GM23338 (cell line): ENCODE data around the gene DPH7. TPM values are rescaled to one million over a fixed set of nuclear protein-coding genes. Genes with fewer than 3 reads are reported as not detected.
"Not testable (repeated sequence)": the region's sequence is repeated elsewhere in the genome, so short reads cannot be mapped to it uniquely, and the experiment has no call there.

Experiments
- ATAC-seq: fragments of 200-7000 bp; cut with Tn5 transposase; 3 replicates; pipeline ENCODE4 v1.9.1; 2020
- DNase-seq: peaks from one replicate; pipeline ENCODE4 v3.0.0-alpha.2; 2015; ENCODE audit warnings: low spot score
- H2AFZ ChIP-seq: fragments of 200-600 bp; sonication (generic); 2 replicates; pipeline ENCODE4 v1.8.0; 2016; ENCODE audit warnings: antibody characterized with exemption, mild to moderate bottlenecking, moderate library complexity
- H3F3A ChIP-seq: fragments of 200-600 bp; sonication (generic); replicated peaks from 2 replicates; pipeline ENCODE4 v1.8.0; 2017; ENCODE audit warnings: antibody characterized with exemption, mixed run types, low read depth
- H3K27ac ChIP-seq: fragments of 200-600 bp; sonication (generic); 2 replicates; pipeline ENCODE4 v1.6.1; 2016; ENCODE audit warnings: low read depth
- H3K27me3 ChIP-seq: fragments of 200-600 bp; sonication (generic); 2 replicates; pipeline ENCODE4 v1.8.0; 2016; ENCODE audit warnings: mild to moderate bottlenecking, mixed run types, moderate library complexity; ENCODE audit not compliant: insufficient read depth
- H3K36me3 ChIP-seq: fragments of 200-600 bp; sonication (generic); 2 replicates; pipeline ENCODE4 v1.8.0; 2016; ENCODE audit warnings: mild to moderate bottlenecking; ENCODE audit not compliant: insufficient read depth
- H3K4me1 ChIP-seq: fragments of 200-600 bp; sonication (generic); 2 replicates; pipeline ENCODE4 v1.8.0; 2016; ENCODE audit warnings: mild to moderate bottlenecking, moderate library complexity; ENCODE audit not compliant: insufficient read depth
- H3K4me2 ChIP-seq: fragments of 200-600 bp; sonication (generic); 2 replicates; pipeline ENCODE4 v1.7.1; 2017; ENCODE audit warnings: mixed run types
- H3K4me3 ChIP-seq: fragments of 200-600 bp; sonication (generic); 2 replicates; pipeline ENCODE4 v1.6.1; 2016; ENCODE audit warnings: mixed run types
- H3K79me2 ChIP-seq: fragments of 200-600 bp; sonication (generic); replicated peaks from 2 replicates; pipeline ENCODE4 v1.8.0; 2017; ENCODE audit warnings: mild to moderate bottlenecking; ENCODE audit not compliant: insufficient read depth
- H3K9me2 ChIP-seq: fragments of 200-600 bp; sonication (generic); 2 replicates; pipeline ENCODE4 v1.8.0; 2017; ENCODE audit not compliant: insufficient read depth
- H4K20me1 ChIP-seq: fragments of 200-600 bp; sonication (generic); replicated peaks from 2 replicates; pipeline ENCODE4 v1.8.0; 2017; ENCODE audit warnings: mild to moderate bottlenecking; ENCODE audit not compliant: insufficient read depth
- H3K27ac Mint-ChIP-seq: 2 replicates; pipeline ENCODE4 v1.8.0; 2020; ENCODE audit warnings: inconsistent platforms, mild to moderate bottlenecking, moderate library complexity, mixed read lengths
- H3K27me3 Mint-ChIP-seq: 3 replicates; pipeline ENCODE4 v1.8.0; 2022; ENCODE audit warnings: low read depth, mild to moderate bottlenecking, moderate library complexity, mixed read lengths, inconsistent platforms; ENCODE audit not compliant: insufficient read depth, poor library complexity
- H3K36me3 Mint-ChIP-seq: 3 replicates; pipeline ENCODE4 v1.8.0; 2021; ENCODE audit warnings: low read depth, mild to moderate bottlenecking, inconsistent platforms, moderate library complexity, mixed read lengths
- H3K4me1 Mint-ChIP-seq: 3 replicates; pipeline ENCODE4 v1.8.0; 2020; ENCODE audit warnings: mild to moderate bottlenecking, inconsistent platforms, mixed read lengths
- H3K4me3 Mint-ChIP-seq: 3 replicates; pipeline ENCODE4 v1.8.0; 2021; ENCODE audit warnings: moderate library complexity, mild to moderate bottlenecking, inconsistent platforms, mixed read lengths
- H3K9me3 Mint-ChIP-seq: 3 replicates; pipeline ENCODE4 v1.8.0; 2020; ENCODE audit warnings: moderate library complexity, mild to moderate bottlenecking, inconsistent platforms, mixed read lengths
- CREB1 ChIP-seq: fragments of 250-450 bp; sonication (Bioruptor Pico); IDR thresholded peaks from 2 replicates; pipeline ENCODE4 v1.5.0; 2020; ENCODE audit warnings: low read depth, mild to moderate bottlenecking, moderate library complexity
- CTCF ChIP-seq, 2 experiments: fragments of 200-600 bp in 1 of 2; sonication (generic) in 1 of 2; conservative IDR thresholded peaks; 2 replicates each; pipeline versions ENCODE4 v1.5.1 to v1.6.1; 2016 to 2017; ENCODE audit warnings: antibody characterized with exemption in 2 of 2, low read depth in 2 of 2, mild to moderate bottlenecking in 2 of 2, moderate library complexity in 1 of 2
- ETS1 ChIP-seq: IDR thresholded peaks from 2 replicates; pipeline ENCODE4 v1.6.1; 2016; ENCODE audit warnings: antibody characterized with exemption
- POLR2AphosphoS5 ChIP-seq: IDR thresholded peaks from 2 replicates; pipeline ENCODE4 v1.6.1; 2016; ENCODE audit warnings: antibody characterized with exemption, low read depth
- ZNF331 ChIP-seq: fragments of 250-450 bp; sonication (Bioruptor Pico); IDR thresholded peaks from 2 replicates; pipeline ENCODE4 v1.5.0; 2020; ENCODE audit warnings: low read depth, mild to moderate bottlenecking, moderate library complexity
- ZNF462 ChIP-seq: fragments of 250-450 bp; sonication (Bioruptor Pico); IDR thresholded peaks from 2 replicates; pipeline ENCODE4 v1.5.0; 2020; ENCODE audit warnings: mild to moderate bottlenecking, moderate library complexity
- polyA plus RNA-seq: library from polyadenylated mRNA; unstranded; fragments of >200 nt; fragmentation: Nextera tagmentation; extraction: Ambion mirVana; gene quantifications from 2 replicates; pipeline ENCODE4 v1.2.1, GENCODE V29; 2016
- total RNA-seq: library from RNA; depleted of rRNA; stranded (reverse); fragments of >200 nt; shearing (Covaris generic); gene quantifications from 2 replicates; pipeline ENCODE4 v1.2.3, GENCODE V29; 2014

The DPH7 gene
- total and polyA plus RNA-seq, 2 experiments from 2014 or later, result 44.5 to 68.8 TPM

- H2AFZ ChIP-seq, H3K9me3 Mint-ChIP-seq, H3K4me1 Mint-ChIP-seq, H3K27ac ChIP-seq, H3K27ac Mint-ChIP-seq, DNase-seq, H3K4me2 ChIP-seq, ATAC-seq, H3K4me3 ChIP-seq, H3K79me2 ChIP-seq, H3K27me3 ChIP-seq, H4K20me1 ChIP-seq, H3K27me3 Mint-ChIP-seq, H3K4me1 ChIP-seq, H3K9me2 ChIP-seq: not testable (repeated sequence)
- H3F3A ChIP-seq, result peaks cover 19% of the 10 kb centered on the region
- Mint-ChIP-seq H3K4me3 (peak overlapping the region; percentile 30; the same call in 1 of the 3 replicates), H3K36me3 (peaks cover 50% of the 10 kb centered on the region)
- H3K36me3 ChIP-seq, result peaks cover 11% of the 10 kb centered on the region
Observed at GRCh38 chr9:137553654-137554053, 25.1 kb downstream of the DPH7 start.

- H3K4me2 ChIP-seq, result peak overlapping the region; percentile 87
- H3F3A ChIP-seq, result peaks cover 19% of the 10 kb centered on the region
- peaks cover 6% of the 10 kb centered on the region for H3K27me3 Mint-ChIP-seq
- H3K4me3 ChIP-seq, result peak overlapping the region; percentile 79
- 0 out of 2 replicates have a peak overlapping the region, but pooled peaks have one; percentile 32 for H3K27ac ChIP-seq
- H3K9me2 ChIP-seq, result no peaks in the 10 kb centered on the region
- peak overlapping the region; percentile 77 for H3K4me3 Mint-ChIP-seq
- no peaks in the 10 kb centered on the region for H3K79me2 ChIP-seq
- peaks cover 3% of the 10 kb centered on the region; the same call in 1 of the 2 replicates for H3K4me1 ChIP-seq
- 0 out of 2 replicates have a peak, but pooled peaks cover 3% of the 10 kb centered on the region for H3K36me3 ChIP-seq
- no peaks in the 10 kb centered on the region for H3K27me3 ChIP-seq
- ATAC-seq (peak; percentile 14), DNase-seq (peak; percentile 54)
- TF ChIP-seq CREB1 (CRISPR knock-in tag) (no peak), CTCF (conservative IDR thresholded peaks at IDR 0.05; ENCODE audit: low read depth in 2 of 2) (no peak), ETS1 (no peak), ZNF331 (no peak), ZNF462 (no peak), POLR2AphosphoS5 (peak; percentile 4; the same call in 1 of the 2 replicates)
- peaks cover 2% of the 10 kb centered on the region for H3K9me3 Mint-ChIP-seq
- H4K20me1 ChIP-seq, result no peaks in the 10 kb centered on the region
- H2AFZ ChIP-seq, result no peak overlapping the region
- H3K27ac Mint-ChIP-seq, result peak overlapping the region; percentile 29; the same call in 1 of the 2 replicates
- H3K36me3 Mint-ChIP-seq, result peaks cover 44% of the 10 kb centered on the region
- peaks cover 6% of the 10 kb centered on the region for H3K4me1 Mint-ChIP-seq
Observed at GRCh38 chr9:137552022-137552768, 26.5 kb downstream of the DPH7 start.
